Measurements from ENCODE around the gene ARID4B. TPM values are rescaled to one million over a fixed set of nuclear protein-coding genes. Genes with fewer than 3 reads are reported as not detected.

ARID4B gene
- total RNA-seq, 2 experiments from 2014 or later: 28.7 to 44.9 TPM

- Histone ChIP-seq H3K9me2 (ENCODE audit: insufficient read depth, low read length) (no peaks in the 10 kb centered on the region), H3K4me1 (ENCODE audit: insufficient read depth, low read length, poor library complexity, severe bottlenecking) (peaks cover 6% of the 10 kb centered on the region)
- POLR2A ChIA-PET: interaction anchor here (0.6 to 1.1 kb wide), 2 partner anchors 39 to 424 kb away, joined by 3 to 5 read pairs; no protein-coding TSS in a partner anchor
Observed at GRCh38 chr1:235290740-235291502, 37.1 kb downstream of the ARID4B start.

GRCh38 chr1:235289859-235290739, 37.9 kb downstream of the ARID4B start:
- H3K9me3 ChIP-seq (ENCODE audit: low read length): no peaks in the 10 kb centered on the region
- H3K4me1 ChIP-seq (ENCODE audit: insufficient read depth, low read length, poor library complexity, severe bottlenecking): peaks cover 6% of the 10 kb centered on the region
- H3K36me3 ChIP-seq (ENCODE audit: insufficient read depth, low read length): no peaks in the 10 kb centered on the region
- intact Hi-C loops (cut with micrococcal nuclease; ENCODE audit: unreplicated experiment): no loop called here
- no TSS peak for BruUV-seq (replicated peaks)
- ChIA-PET CTCF (ENCODE audit: unreplicated experiment) (no interaction called here), POLR2A (no interaction called here)
- H3K79me2 ChIP-seq (ENCODE audit: insufficient read depth, low read depth, low read length): peaks cover 98% of the 10 kb centered on the region
- no peak for DNase-seq (ENCODE audit: low spot score)
- no peak overlapping the region for H2AFZ ChIP-seq (ENCODE audit: low read length)
- peak overlapping the region; percentile 35; the same call in 1 of the 2 replicates for H3K4me2 ChIP-seq (ENCODE audit: low read length)
- peaks cover 24% of the 10 kb centered on the region for H4K20me1 ChIP-seq (ENCODE audit: insufficient read depth, low read length)
- no peak for TF ChIP-seq CTCF (conservative IDR thresholded peaks at IDR 0.05; ENCODE audit: low read length)
- no peak for TF ChIP-seq EZH2phosphoT487 (IDR thresholded peaks at IDR 0.05; ENCODE audit: borderline replicate concordance, low read depth, low read length)
- H3K9me2 ChIP-seq (ENCODE audit: insufficient read depth, low read length): no peaks in the 10 kb centered on the region
- no peak overlapping the region for H3K4me3 ChIP-seq (ENCODE audit: low read depth, low read length, poor library complexity, severe bottlenecking)
- H3K27ac ChIP-seq (ENCODE audit: low read depth, low read length, poor library complexity, severe bottlenecking): no peak overlapping the region

More at GRCh38 chr1:235290740-235291502, 37.1 kb downstream of the ARID4B start:
- no TSS peak for BruUV-seq (replicated peaks)
- peaks cover 96% of the 10 kb centered on the region for H3K79me2 ChIP-seq (ENCODE audit: insufficient read depth, low read depth, low read length)
- no peak overlapping the region for H2AFZ ChIP-seq (ENCODE audit: low read length)
- peaks cover 24% of the 10 kb centered on the region; the same call in 1 of the 2 replicates for H4K20me1 ChIP-seq (ENCODE audit: insufficient read depth, low read length)
- H3K36me3 ChIP-seq (ENCODE audit: insufficient read depth, low read length): no peaks in the 10 kb centered on the region
- no peak overlapping the region for H3K27ac ChIP-seq (ENCODE audit: low read depth, low read length, poor library complexity, severe bottlenecking)
- H3K9me3 ChIP-seq (ENCODE audit: low read length): no peaks in the 10 kb centered on the region; the same call in 1 of the 2 replicates
- H3K4me2 ChIP-seq (ENCODE audit: low read length): peak overlapping the region; percentile 35; the same call in 1 of the 2 replicates
- intact Hi-C loops (cut with micrococcal nuclease; ENCODE audit: unreplicated experiment): no loop called here
- TF ChIP-seq CTCF (conservative IDR thresholded peaks at IDR 0.05; ENCODE audit: low read length) (no peak), EZH2phosphoT487 (IDR thresholded peaks at IDR 0.05; ENCODE audit: borderline replicate concordance, low read depth, low read length) (no peak)
- no peak overlapping the region for H3K4me3 ChIP-seq (ENCODE audit: low read depth, low read length, poor library complexity, severe bottlenecking)
- peak; percentile 24 for DNase-seq (ENCODE audit: low spot score)
- CTCF ChIA-PET (ENCODE audit: unreplicated experiment): no interaction called here
